HepG2 (cell line): ENCODE data around the gene TOM1L2. TPM values are rescaled to one million over a fixed set of nuclear protein-coding genes. Genes with fewer than 3 reads are reported as not detected.

Experiments
- ATAC-seq: fragments of 200-7000 bp; cut with Tn5 transposase; 3 replicates; pipeline ENCODE4 v1.9.1; 2020; ENCODE audit warnings: mild to moderate bottlenecking, moderate library complexity
- BruUV-seq: library from RNA; stranded (reverse); fragments of 400-500 nt; replicated peaks from 2 replicates; lab custom pipeline; 2021; lab: Mats Ljungman, UMichigan
- CTCF ChIA-PET: fragments of 300-600 bp; formaldehyde crosslinking; extraction: SDS; loops from one replicate; lab custom pipeline; 2021; ENCODE audit warnings: low total read pairs, inconsistent platforms, low intra/inter-chr PET ratio; lab: Yijun Ruan, JAX
- POLR2A ChIA-PET: fragments of 350-600 bp; sonication (Branson Sonifier 250); formaldehyde crosslinking; loops from one replicate; lab custom pipeline; 2020; ENCODE audit warnings: antibody characterized with exemption, inconsistent platforms; lab: Yijun Ruan, JAX
- DNase-seq: peaks from one replicate; pipeline ENCODE4 v3.0.0-alpha.2; 2015; ENCODE audit warnings: low spot score
- FAIRE-seq: peaks from 3 replicates; lab custom pipeline; 2011; peaks lifted over from hg19 to GRCh38; lab: Jason Lieb, UNC
- H2AFZ ChIP-seq: one replicate; pipeline ENCODE4 v1.6.1; 2011; ENCODE audit warnings: low read length, inconsistent platforms
- H3K27ac ChIP-seq: fragments of 300-600 bp; 3 replicates; pipeline ENCODE4 v1.8.0; 2011; ENCODE audit warnings: mixed run types, mild to moderate bottlenecking, mixed read lengths, low read length, inconsistent platforms; ENCODE audit not compliant: insufficient read depth; ENCODE audit errors: extremely low read length
- H3K27me3 ChIP-seq, 2 experiments: fragments of 200-600 bp in 1 of 2; 2 replicates in 1 of 2; 3 replicates in 1 of 2; pipeline versions ENCODE4 v1.6.0 to v1.8.0; 2011; ENCODE audit warnings: low read length in 2 of 2, mild to moderate bottlenecking in 2 of 2, moderate library complexity in 2 of 2, inconsistent platforms in 1 of 2; ENCODE audit not compliant: insufficient read depth in 2 of 2, control insufficient read depth in 1 of 2
- H3K36me3 ChIP-seq, 2 experiments: fragments of 200-600 bp in 1 of 2; replicated peaks in 1 of 2; 2 replicates in 1 of 2; 3 replicates in 1 of 2; pipeline versions ENCODE4 v1.5.1 to v1.8.0; 2011; ENCODE audit warnings: low read length in 2 of 2, inconsistent platforms in 1 of 2; ENCODE audit not compliant: insufficient read depth in 2 of 2, control insufficient read depth in 1 of 2
- H3K4me1 ChIP-seq: 2 replicates; pipeline ENCODE4 v1.5.1; 2012; ENCODE audit warnings: low read length, inconsistent platforms; ENCODE audit not compliant: insufficient read depth
- H3K4me2 ChIP-seq: 2 replicates; pipeline ENCODE4 v1.6.0; 2011; ENCODE audit warnings: low read depth, low read length, inconsistent platforms
- H3K4me3 ChIP-seq, 3 experiments: fragments of 200-600 bp in 1 of 3; sonication (generic), shearing (Covaris generic) in 1 of 3; replicated peaks in 1 of 3; 2 replicates each; pipeline ENCODE4 v1.5.1; 2011 to 2016; ENCODE audit warnings: low read length in 3 of 3, inconsistent platforms in 2 of 3, low read depth in 2 of 3, mild to moderate bottlenecking in 2 of 3, control low read depth in 1 of 3, mixed read lengths in 1 of 3; ENCODE audit not compliant: insufficient read depth in 1 of 3
- H3K79me2 ChIP-seq: one replicate; pipeline ENCODE4 v1.6.1; 2011; ENCODE audit warnings: low read length, inconsistent platforms; ENCODE audit not compliant: insufficient read depth
- H3K9ac ChIP-seq: 2 replicates; pipeline ENCODE4 v1.6.0; 2011; ENCODE audit warnings: mild to moderate bottlenecking, low read depth, low read length, inconsistent platforms; ENCODE audit not compliant: insufficient read depth
- H3K9me3 ChIP-seq: 2 replicates; pipeline ENCODE4 v1.5.1; 2012; ENCODE audit warnings: mild to moderate bottlenecking, low read length
- H4K20me1 ChIP-seq: 2 replicates; pipeline ENCODE4 v1.6.0; 2011; ENCODE audit warnings: inconsistent platforms, mild to moderate bottlenecking, low read length, moderate library complexity; ENCODE audit not compliant: insufficient read depth
- AFF4 ChIP-seq: sonication (generic); formaldehyde crosslinking; IDR thresholded peaks from 2 replicates; pipeline ENCODE4 v1.4.0; 2020; ENCODE audit warnings: missing genetic modification reagents
- ASH2L ChIP-seq: fragments of 300-600, 200-600 bp; sonication (generic); IDR thresholded peaks from 2 replicates; pipeline ENCODE4 v1.7.0; 2017; ENCODE audit warnings: low read depth, mild to moderate bottlenecking, moderate library complexity, mixed read lengths, low read length; ENCODE audit not compliant: insufficient read length
- ELF3 ChIP-seq: IDR thresholded peaks from 2 replicates; pipeline ENCODE4 v1.6.1; 2016; ENCODE audit warnings: missing genetic modification reagents, missing compliant biosample characterization
- FOXC1 ChIP-seq: sonication (generic); formaldehyde crosslinking; IDR thresholded peaks from 2 replicates; pipeline ENCODE4 v1.8.0; 2022; ENCODE audit warnings: mild to moderate bottlenecking, missing genetic modification reagents, borderline replicate concordance
- KLF11 ChIP-seq: IDR thresholded peaks from 2 replicates; pipeline ENCODE4 v1.6.1; 2016; ENCODE audit warnings: missing compliant biosample characterization
- NR0B2 ChIP-seq: sonication (generic); formaldehyde crosslinking; IDR thresholded peaks from 2 replicates; pipeline ENCODE4 v1.4.0; 2020; ENCODE audit warnings: mild to moderate bottlenecking, missing genetic modification reagents
- POLR2A ChIP-seq, 2 experiments: IDR thresholded peaks; 2 replicates each; pipeline ENCODE4 v1.6.1; 2011; ENCODE audit warnings: low read depth in 2 of 2, low read length in 2 of 2, mild to moderate bottlenecking in 1 of 2, moderate library complexity in 1 of 2; ENCODE audit not compliant: insufficient read depth in 1 of 2
- THAP7 ChIP-seq: sonication (generic); formaldehyde crosslinking; IDR thresholded peaks from 2 replicates; pipeline ENCODE4 v1.8.1; 2023; ENCODE audit warnings: mild to moderate bottlenecking, missing genetic modification reagents
- ZNF124 ChIP-seq: sonication (generic); formaldehyde crosslinking; IDR thresholded peaks from 2 replicates; pipeline ENCODE4 v1.4.0; 2020; ENCODE audit warnings: missing genetic modification reagents
- ZNF570 ChIP-seq: sonication (generic); formaldehyde crosslinking; IDR thresholded peaks from 2 replicates; pipeline ENCODE4 v1.4.0; 2020; ENCODE audit warnings: mild to moderate bottlenecking, missing genetic modification reagents, borderline replicate concordance
- ZNF646 ChIP-seq: sonication (generic); formaldehyde crosslinking; IDR thresholded peaks from 2 replicates; pipeline ENCODE4 v1.9.0; 2021; ENCODE audit warnings: mild to moderate bottlenecking, missing genetic modification reagents
- WGBS: methylation state at CpG from one replicate; pipeline ENCODE4 v1.1.6; 2017; ENCODE audit warnings: low lambda C conversion rate; 5-methylcytosine and 5-hydroxymethylcytosine counted together
- in situ Hi-C: cut with HindIII; loops from 2 replicates; pipeline ENCODE4 v1.10.0; 2017; ENCODE audit warnings: low pct_unique_long_range_greater_than_20kb; ENCODE audit not compliant: extremely low pct_ligation_motif_present
- intact Hi-C: fragments of 100-400 bp; cut with micrococcal nuclease; formaldehyde crosslinking; loops from one replicate; pipeline ENCODE4 v1.10.0; 2022; ENCODE audit not compliant: unreplicated experiment
- polyA plus RNA-seq, 8 experiments: library from polyadenylated mRNA; depleted of rRNA in 3 of 8; stranded (reverse) in 7 of 8; unstranded in 1 of 8; fragments of >200 nt; fragmentation: Illumina TruSeq in 4 of 8; extraction: Trizol in 4 of 8; gene quantifications; 2 replicates each; pipeline versions ENCODE4 v1.2.1 to v1.2.3, GENCODE V29; 2011 to 2016; ENCODE audit warnings: low read depth in 4 of 8, missing spikeins in 1 of 8, mixed read lengths in 1 of 8; ENCODE audit not compliant: insufficient read depth in 1 of 8
- total RNA-seq, 5 experiments: library from RNA; depleted of rRNA; stranded (reverse); fragments of >200 nt; fragmentation: Illumina TruSeq; extraction: Trizol; gene quantifications; 2 replicates each; pipeline ENCODE4 v1.2.3, GENCODE V29; 2016; ENCODE audit warnings: low read depth in 1 of 5

The TOM1L2 gene
- total and polyA plus RNA-seq, 2 of the 13 experiments (the other 11 are each of a cell fraction or from before 2014, with no cell fraction given), result 4.7 to 7.4 TPM

- Histone ChIP-seq H3K79me2 (peaks cover 55% of the 10 kb centered on the region), H3K9me3 (no peaks in the 10 kb centered on the region), H2AFZ (no peak overlapping the region), H3K27ac (peak overlapping the region; percentile 90), H3K4me1 (peaks cover 84% of the 10 kb centered on the region), H3K9ac (peak overlapping the region; percentile 99), H3K27me3 (no peaks in the 10 kb centered on the region), H3K36me3 (peaks cover 5 to 14% of the 10 kb centered on the region in 2 experiments), H3K4me3 (peak overlapping the region; percentile 20 to 94 (median 35); a peak in 4 of 6 replicates), H3K4me2 (peak overlapping the region; percentile 91), H4K20me1 (peaks cover 31% of the 10 kb centered on the region; the same call in 1 of the 2 replicates)
- ChIA-PET CTCF (no interaction called here), POLR2A (interaction anchor here (0.7 to 4.2 kb wide), 19 partner anchors 12 to 245 kb away, joined by 3 to 69 read pairs (median 4); partner anchors contain the start of gene PEMT)
- 45% methylated on average over 16 of the region's 25 CpGs for WGBS
- TSS peak; percentile 57 for BruUV-seq
- in situ Hi-C loops (no loop called here), intact Hi-C loops (loop anchor here (1.0 kb wide), 1 partner anchor 23 kb away; no protein-coding TSS in a partner anchor)
- DNase-seq (no peak), FAIRE-seq (no peak), ATAC-seq (no peak)
- TF ChIP-seq ZNF124 (CRISPR knock-in tag) (no peak), NR0B2 (CRISPR knock-in tag) (0 out of 2 replicates have a peak, but pooled peaks have one; percentile 88), KLF11 (CRISPR knock-in tag) (0 out of 2 replicates have a peak, but pooled peaks have one; percentile 4), POLR2A (IDR thresholded peaks at IDR 0.05; ENCODE audit: insufficient read depth in 1 of 2, low read depth in 2 of 2, low read length in 2 of 2) (no peak), ELF3 (CRISPR knock-in tag) (no peak), FOXC1 (CRISPR knock-in tag) (0 out of 2 replicates have a peak, but pooled peaks have one; percentile 79), ZNF646 (no peak), ZNF570 (no peak), AFF4 (no peak), THAP7 (no peak), ASH2L (peak; percentile 47)
Observed at GRCh38 chr17:17835415-17836249, 136.6 kb downstream of the TOM1L2 start.
